Measurements from ENCODE around the gene POLA2. TPM values are rescaled to one million over a fixed set of nuclear protein-coding genes. Genes with fewer than 3 reads are reported as not detected.
"Not testable (repeated sequence)": the region's sequence is repeated elsewhere in the genome, so short reads cannot be mapped to it uniquely, and the experiment has no call there.

Gene POLA2
- total RNA-seq, 1 donor from 2014 or later, result 30.2 TPM

- no peak for DNase-seq (ENCODE audit: low read depth)
- H3K4me3 ChIP-seq (ENCODE audit: low read depth, low read length), result no peak overlapping the region
- TF ChIP-seq CTCF (conservative IDR thresholded peaks at IDR 0.05; ENCODE audit: low read depth, low read length), result no peak
These were observed 1.5 kb upstream of the POLA2 start for GRCh38 chr11:65260302-65260701.

GRCh38 chr11:65260756-65261590, 789 bp upstream of the POLA2 start:
- peak overlapping the region; percentile 86 for H3K4me3 ChIP-seq (ENCODE audit: low read depth, low read length)
- DNase-seq (ENCODE audit: low read depth), result no peak
- TF ChIP-seq CTCF (conservative IDR thresholded peaks at IDR 0.05; ENCODE audit: low read depth, low read length), result no peak

GRCh38 chr11:65262381-65262680, 569 bp downstream of the POLA2 start:
- no peak for TF ChIP-seq CTCF (conservative IDR thresholded peaks at IDR 0.05; ENCODE audit: low read depth, low read length)
- DNase-seq (ENCODE audit: low read depth), result no peak
- H3K4me3 ChIP-seq (ENCODE audit: low read depth, low read length), result peak overlapping the region; percentile 86

- TF ChIP-seq CTCF (conservative IDR thresholded peaks at IDR 0.05; ENCODE audit: low read depth, low read length), result no peak
- H3K4me3 ChIP-seq (ENCODE audit: low read depth, low read length), result peak overlapping the region; percentile 86
- no peak for DNase-seq (ENCODE audit: low read depth)
These were observed 1.0 kb downstream of the POLA2 start for GRCh38 chr11:65262776-65263175.

- DNase-seq (ENCODE audit: low read depth), result not testable (repeated sequence)
These were observed 3.0 kb downstream of the POLA2 start for GRCh38 chr11:65264747-65265146.

GRCh38 chr11:65266210-65266609, 4.4 kb downstream of the POLA2 start:
- no peak overlapping the region for H3K4me3 ChIP-seq (ENCODE audit: low read depth, low read length)
- no peak for DNase-seq (ENCODE audit: low read depth)
- peak; percentile 59 for TF ChIP-seq CTCF (conservative IDR thresholded peaks at IDR 0.05; ENCODE audit: low read depth, low read length)

More at GRCh38 chr11:65264747-65265146, 3.0 kb downstream of the POLA2 start:
- not testable (repeated sequence) for H3K4me3 ChIP-seq (ENCODE audit: low read depth, low read length)

DNA sequence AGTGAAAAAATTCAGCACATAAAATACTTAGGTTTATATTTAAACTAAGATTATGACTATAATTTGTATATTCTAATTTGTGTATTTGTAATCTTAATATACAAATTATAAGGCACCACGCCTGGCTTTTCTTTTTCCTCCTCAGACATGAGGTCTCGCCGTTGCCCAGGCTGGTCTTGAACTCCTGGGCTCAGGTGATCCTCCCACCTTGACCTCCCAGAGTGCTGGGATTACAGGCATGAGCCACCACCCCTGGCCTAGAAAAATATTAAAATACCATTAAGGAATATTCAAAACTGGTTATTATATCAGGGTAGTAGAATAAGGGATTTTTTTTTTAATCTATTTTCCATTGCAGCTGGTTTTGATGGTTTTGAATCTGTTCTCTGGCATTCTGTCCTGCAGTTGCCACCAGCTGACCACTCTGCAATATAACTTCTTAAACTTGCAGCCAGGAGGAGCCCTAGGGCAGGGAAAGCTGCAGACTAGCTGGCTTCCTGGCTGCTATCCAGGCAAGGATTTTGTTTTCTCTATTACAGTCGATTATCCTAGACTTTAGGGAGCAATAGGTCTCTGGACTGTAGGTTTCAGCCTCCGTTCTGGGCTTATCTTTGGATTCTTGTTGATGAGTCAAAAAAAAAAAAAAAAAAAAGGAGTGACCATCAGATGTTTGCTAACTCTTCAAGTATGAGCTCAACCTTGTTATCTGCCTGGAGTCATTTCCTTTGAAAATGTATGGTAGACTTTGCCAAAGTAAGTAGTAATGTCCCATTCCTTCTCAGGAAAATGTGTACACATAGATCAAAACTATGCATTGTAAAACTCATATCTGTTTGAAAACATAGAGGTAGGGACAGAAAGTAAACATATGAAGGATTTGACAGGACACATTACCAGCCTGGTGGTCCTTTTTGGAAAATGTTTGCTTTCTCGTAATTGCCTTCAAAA, 13.2 kb downstream of the POLA2 start:
- no peak for DNase-seq (ENCODE audit: low read depth)
- H3K4me3 ChIP-seq (ENCODE audit: low read depth, low read length), result no peak overlapping the region
- peak; percentile 83 for TF ChIP-seq CTCF (conservative IDR thresholded peaks at IDR 0.05; ENCODE audit: low read depth, low read length)

Data from epithelial cell of proximal tubule (primary cell).